B cell (primary cell): ENCODE results near the gene TRPC4AP. TPM values are rescaled to one million over a fixed set of nuclear protein-coding genes. Genes with fewer than 3 reads are reported as not detected.

ENCODE experiments used
- ATAC-seq: fragments of 200-7000 bp; cut with Tn5 transposase; one replicate; pipeline ENCODE4 v1.10.0; 2021; ENCODE audit warnings: low read depth, mild to moderate bottlenecking, moderate number of reproducible peaks, moderate library complexity
- CTCF ChIA-PET: fragments of 350-600 bp; sonication (Branson Sonifier 250); formaldehyde crosslinking; loops from one replicate; lab custom pipeline; 2021; ENCODE audit warnings: antibody characterized with exemption, inconsistent platforms; lab: Charles Lee
- POLR2A ChIA-PET: fragments of 350-600 bp; sonication (Branson Sonifier 250); formaldehyde crosslinking; loops from one replicate; lab custom pipeline; 2021; ENCODE audit warnings: antibody characterized with exemption; lab: Charles Lee
- DNase-seq: peaks from one replicate; pipeline ENCODE4 v3.0.0; 2013
- H2AFZ ChIP-seq: 2 replicates; pipeline ENCODE4 v1.6.1; 2012; ENCODE audit warnings: mild to moderate bottlenecking, low read depth, low read length; ENCODE audit not compliant: insufficient read depth, poor library complexity, severe bottlenecking
- H3K27ac ChIP-seq, 2 donors: 1 replicate in 1 of 2; 2 replicates in 1 of 2; pipeline ENCODE4 v1.5.1; 2012 to 2013; ENCODE audit warnings: low read length in 2 of 2, mild to moderate bottlenecking in 2 of 2, moderate library complexity in 1 of 2
- H3K27me3 ChIP-seq, 4 experiments: fragments of 200-600 bp in 1 of 4; sonication (generic) in 1 of 4; replicated peaks in 1 of 4; 1 replicate in 2 of 4; 2 replicates in 2 of 4; pipeline versions ENCODE4 v1.6.1 to v1.7.0; 2013 to 2016; ENCODE audit warnings: low read length in 3 of 4, mild to moderate bottlenecking in 2 of 4, mixed read lengths in 1 of 4, moderate library complexity in 1 of 4; ENCODE audit not compliant: insufficient read depth in 4 of 4, control insufficient read depth in 3 of 4; ENCODE audit errors: control extremely low read depth in 1 of 4
- H3K36me3 ChIP-seq, 2 experiments: replicated peaks in 1 of 2; 1 replicate in 1 of 2; 2 replicates in 1 of 2; pipeline versions ENCODE4 v1.6.1 to v1.7.1; 2013; ENCODE audit warnings: low read length in 1 of 2; ENCODE audit not compliant: insufficient read depth in 2 of 2, control insufficient read depth in 1 of 2; ENCODE audit errors: control extremely low read depth in 1 of 2, extremely low read depth in 1 of 2
- H3K4me1 ChIP-seq, 2 donors: fragments of 200-600 bp in 1 of 2; sonication (generic) in 1 of 2; 1 replicate in 1 of 2; 2 replicates in 1 of 2; pipeline versions ENCODE4 v1.5.1 to v1.6.1; 2013 to 2017; ENCODE audit warnings: low read length in 2 of 2; ENCODE audit not compliant: control insufficient read depth in 2 of 2, insufficient read depth in 2 of 2
- H3K4me2 ChIP-seq: replicated peaks from 2 replicates; pipeline ENCODE3; 2012; ENCODE audit warnings: mild to moderate bottlenecking, low read depth, low read length; ENCODE audit not compliant: poor library complexity, severe bottlenecking
- H3K4me3 ChIP-seq, 5 experiments: fragments of 200-600 bp in 1 of 5; sonication (generic) in 1 of 5; 1 replicate in 3 of 5; 2 replicates in 2 of 5; pipeline versions ENCODE4 v1.5.1 to v1.7.0; 2011 to 2016; ENCODE audit warnings: low read length in 4 of 5, mild to moderate bottlenecking in 4 of 5, low read depth in 2 of 5, control low read depth in 1 of 5, moderate library complexity in 1 of 5; ENCODE audit not compliant: insufficient read depth in 1 of 5; ENCODE audit errors: control extremely low read depth in 1 of 5, extremely low read depth in 1 of 5
- H3K79me2 ChIP-seq: fragments of 200-600 bp; sonication (generic); one replicate; pipeline ENCODE4 v1.6.0; 2016; ENCODE audit warnings: low read length; ENCODE audit not compliant: control insufficient read depth, insufficient read depth
- H3K9ac ChIP-seq: fragments of 200-600 bp; sonication (generic); 2 replicates; pipeline ENCODE4 v1.6.1; 2017; ENCODE audit warnings: mild to moderate bottlenecking, low read length, moderate library complexity
- H3K9me3 ChIP-seq, 3 donors: one replicate each; pipeline versions ENCODE4 v1.6.1 to v1.7.1; 2013; ENCODE audit warnings: low read length in 2 of 3; ENCODE audit not compliant: control insufficient read depth in 2 of 3, insufficient read depth in 1 of 3; ENCODE audit errors: control extremely low read depth in 1 of 3
- H4K20me1 ChIP-seq: 2 replicates; pipeline ENCODE4 v1.6.0; 2012; ENCODE audit warnings: mild to moderate bottlenecking, low read length; ENCODE audit not compliant: insufficient read depth, control insufficient read depth, poor library complexity, severe bottlenecking
- H3K27ac Mint-ChIP-seq: one replicate; pipeline ENCODE4 v1.8.0; 2021; ENCODE audit warnings: mixed read lengths
- H3K27me3 Mint-ChIP-seq: one replicate; pipeline ENCODE4 v1.8.0; 2021; ENCODE audit warnings: mixed read lengths
- H3K4me1 Mint-ChIP-seq: one replicate; pipeline ENCODE4 v1.8.0; 2021; ENCODE audit warnings: mixed read lengths
- H3K4me3 Mint-ChIP-seq: one replicate; pipeline ENCODE4 v1.8.0; 2021; ENCODE audit warnings: mixed read lengths
- H3K9me3 Mint-ChIP-seq: one replicate; pipeline ENCODE4 v1.8.0; 2022; ENCODE audit warnings: mixed read lengths; ENCODE audit not compliant: insufficient read depth
- CTCF ChIP-seq: fragments of 200-600 bp; IDR thresholded peaks from one replicate; pipeline ENCODE4 v1.8.0; 2022; ENCODE audit warnings: antibody characterized with exemption, mild to moderate bottlenecking
- EZH2 ChIP-seq: IDR thresholded peaks from 2 replicates; pipeline ENCODE4 v1.6.1; 2012; ENCODE audit warnings: borderline replicate concordance, low read depth, mild to moderate bottlenecking, moderate library complexity, low read length; ENCODE audit not compliant: insufficient read depth, poor library complexity, severe bottlenecking
- WGBS: methylation state at CpG from one replicate; pipeline ENCODE4 v1.1.5; 2013; ENCODE audit warnings: missing lambda C conversion rate; ENCODE audit not compliant: insufficient coverage; 5-methylcytosine and 5-hydroxymethylcytosine counted together
- intact Hi-C: fragments of 100-400 bp; cut with micrococcal nuclease; formaldehyde crosslinking; loops from one replicate; pipeline ENCODE4 v1.10.0; 2022
- polyA plus RNA-seq: library from polyadenylated mRNA; depleted of rRNA; stranded (reverse); fragments of >200 nt; gene quantifications from 2 replicates; pipeline ENCODE4 v1.2.3, GENCODE V29; 2012
- total RNA-seq, 2 donors: library from RNA; stranded (reverse); fragments of 120-200 nt in 1 of 2; gene quantifications; 1 replicate in 1 of 2; 2 replicates in 1 of 2; pipeline versions ENCODE4 v1.2.3 to v1.2.4, GENCODE V29; 2013 to 2022

Gene TRPC4AP
- total and polyA plus RNA-seq, 2 donors (not counting 1 experiment from before 2014, with no cell fraction given): 62.5 to 73.2 TPM

GRCh38 chr20:35059110-35059509, 33.5 kb downstream of the TRPC4AP start:
- no peak for ATAC-seq
- H3K4me2 ChIP-seq: no peak overlapping the region

More at GRCh38 chr20:35059110-35059509, 33.5 kb downstream of the TRPC4AP start:
- peaks cover 0 to 5% of the 10 kb centered on the region in 2 donors for H3K4me1 ChIP-seq
- H2AFZ ChIP-seq: no peak overlapping the region
- ChIA-PET CTCF (interaction anchor here (0.9 kb wide), 1 partner anchor 32 kb away, joined by 3 read pairs; no protein-coding TSS in a partner anchor), POLR2A (no interaction called here)
- peaks cover 2 to 30% of the 10 kb centered on the region in 2 experiments for H3K36me3 ChIP-seq
- H3K9me3 ChIP-seq: no peaks in the 10 kb centered on the region
- no peak overlapping the region for H3K4me3 ChIP-seq
- H3K27ac ChIP-seq: no peak overlapping the region
- peaks cover 36% of the 10 kb centered on the region for H3K4me1 Mint-ChIP-seq
- DNase-seq: no peak
- H3K27me3 Mint-ChIP-seq: no peaks in the 10 kb centered on the region
- 100% methylated on average over 1 of the region's 2 CpGs for WGBS
- no peaks in the 10 kb centered on the region for H3K27me3 ChIP-seq
- H3K27ac Mint-ChIP-seq: no peak overlapping the region
- H3K4me3 Mint-ChIP-seq: no peak overlapping the region
- H3K79me2 ChIP-seq: peaks cover 37% of the 10 kb centered on the region
- H4K20me1 ChIP-seq: peaks cover 37% of the 10 kb centered on the region
- TF ChIP-seq CTCF: no peak
- TF ChIP-seq EZH2: no peak
- H3K9ac ChIP-seq: no peak overlapping the region
- H3K9me3 Mint-ChIP-seq: no peaks in the 10 kb centered on the region
- intact Hi-C loops: no loop called here
